Mesendoderm (in vitro differentiated cells): ENCODE results near the gene PRR3.

Experiments
- DNase-seq: peaks from one replicate; pipeline ENCODE4 v3.0.0; 2013
- H2AK5ac ChIP-seq: 2 replicates; pipeline ENCODE4 v1.6.1; 2013; ENCODE audit warnings: low read length, inconsistent platforms
- H2BK120ac ChIP-seq: 2 replicates; pipeline ENCODE4 v1.6.1; 2013; ENCODE audit warnings: low read depth, mild to moderate bottlenecking, low read length, moderate library complexity, mixed read lengths
- H2BK15ac ChIP-seq: replicated peaks from 2 replicates; pipeline ENCODE4 v1.6.1; 2013; ENCODE audit warnings: low read depth, mild to moderate bottlenecking, moderate library complexity
- H2BK5ac ChIP-seq: 2 replicates; pipeline ENCODE4 v1.6.1; 2013; ENCODE audit warnings: low read length, inconsistent platforms
- H3K18ac ChIP-seq: 2 replicates; pipeline ENCODE4 v1.6.1; 2013; ENCODE audit warnings: mild to moderate bottlenecking, low read length, mixed read lengths
- H3K23ac ChIP-seq: one replicate; pipeline ENCODE4 v1.6.1; 2013; ENCODE audit warnings: low read length
- H3K27ac ChIP-seq: 2 replicates; pipeline ENCODE4 v1.5.1; 2013; ENCODE audit warnings: low read depth, mild to moderate bottlenecking, inconsistent platforms, low read length, moderate library complexity
- H3K27me3 ChIP-seq: 2 replicates; pipeline ENCODE4 v1.6.1; 2013; ENCODE audit warnings: low read length, control low read depth, mild to moderate bottlenecking, inconsistent platforms; ENCODE audit not compliant: insufficient read depth, poor library complexity
- H3K36me3 ChIP-seq: 2 replicates; pipeline ENCODE4 v1.6.1; 2013; ENCODE audit warnings: low read length, inconsistent platforms; ENCODE audit not compliant: control insufficient read depth, insufficient read depth
- H3K4ac ChIP-seq: one replicate; pipeline ENCODE4 v1.6.1; 2013; ENCODE audit warnings: low read depth, mild to moderate bottlenecking, low read length, moderate library complexity
- H3K4me1 ChIP-seq: 2 replicates; pipeline ENCODE4 v1.6.1; 2013; ENCODE audit warnings: low read depth, low read length, inconsistent platforms; ENCODE audit not compliant: control insufficient read depth
- H3K4me2 ChIP-seq: 2 replicates; pipeline ENCODE4 v1.6.1; 2013; ENCODE audit warnings: low read length
- H3K4me3 ChIP-seq: 2 replicates; pipeline ENCODE4 v1.5.1; 2013; ENCODE audit warnings: mild to moderate bottlenecking, low read length
- H3K56ac ChIP-seq: one replicate; pipeline ENCODE4 v1.6.1; 2013; ENCODE audit warnings: low read length
- H3K79me1 ChIP-seq: 2 replicates; pipeline ENCODE4 v1.6.1; 2013; ENCODE audit warnings: low read length, inconsistent platforms
- H3K79me2 ChIP-seq: 2 replicates; pipeline ENCODE4 v1.6.1; 2013; ENCODE audit warnings: mild to moderate bottlenecking, low read length; ENCODE audit not compliant: control insufficient read depth, insufficient read depth
- H3K9ac ChIP-seq: 2 replicates; pipeline ENCODE4 v1.6.1; 2013; ENCODE audit warnings: low read length, inconsistent platforms
- H4K5ac ChIP-seq: one replicate; pipeline ENCODE4 v1.6.1; 2013; ENCODE audit warnings: low read length
- H4K8ac ChIP-seq: one replicate; pipeline ENCODE4 v1.6.1; 2013; ENCODE audit warnings: low read depth, mild to moderate bottlenecking, control low read depth, low read length, moderate library complexity
- WGBS: extraction: QIAGEN DNeasy Blood & Tissue Kit; methylation state at CpG from one replicate; pipeline ENCODE4 v1.1.7; 2013; ENCODE audit warnings: low lambda C conversion rate, missing lambda C conversion rate; ENCODE audit not compliant: insufficient coverage; ENCODE audit errors: extremely low coverage; 5-methylcytosine and 5-hydroxymethylcytosine counted together

Gene PRR3

DNA sequence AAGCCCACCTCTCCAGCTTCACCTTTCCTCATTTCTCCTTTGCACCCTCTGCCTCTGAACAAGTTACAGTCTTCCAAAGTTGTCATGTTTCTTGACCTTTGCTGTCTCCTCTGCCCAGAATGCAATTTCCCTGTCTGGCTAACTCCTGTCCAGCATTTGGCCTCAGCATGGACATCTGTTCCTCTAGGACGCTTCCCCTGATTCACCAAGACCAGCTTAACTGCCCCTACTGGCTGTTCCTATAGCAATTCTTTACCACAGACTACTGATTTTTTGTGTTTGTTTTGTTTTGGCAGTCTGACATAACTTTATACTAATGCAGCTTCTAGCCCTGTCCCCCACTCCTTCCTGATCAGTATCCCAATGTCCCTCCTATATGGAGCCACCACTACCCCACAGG, 14.2 kb upstream of the PRR3 start:
- WGBS, result no CpG with 5 or more reads among the region's 1 CpG
- Histone ChIP-seq H2BK5ac (no peak overlapping the region), H3K4me2 (no peak overlapping the region), H3K56ac (no peak overlapping the region), H3K4me1 (no peaks in the 10 kb centered on the region), H3K27ac (no peak overlapping the region), H3K23ac (no peak overlapping the region), H3K9ac (no peak overlapping the region), H4K5ac (no peak overlapping the region), H3K36me3 (no peaks in the 10 kb centered on the region), H3K18ac (no peak overlapping the region), H2AK5ac (no peak overlapping the region), H2BK120ac (no peak overlapping the region), H4K8ac (no peak overlapping the region), H3K27me3 (no peaks in the 10 kb centered on the region), H3K79me1 (no peaks in the 10 kb centered on the region), H3K79me2 (no peaks in the 10 kb centered on the region), H3K4ac (no peak overlapping the region), H3K4me3 (no peak overlapping the region), H2BK15ac (no peak overlapping the region)
- no peak for DNase-seq

DNA sequence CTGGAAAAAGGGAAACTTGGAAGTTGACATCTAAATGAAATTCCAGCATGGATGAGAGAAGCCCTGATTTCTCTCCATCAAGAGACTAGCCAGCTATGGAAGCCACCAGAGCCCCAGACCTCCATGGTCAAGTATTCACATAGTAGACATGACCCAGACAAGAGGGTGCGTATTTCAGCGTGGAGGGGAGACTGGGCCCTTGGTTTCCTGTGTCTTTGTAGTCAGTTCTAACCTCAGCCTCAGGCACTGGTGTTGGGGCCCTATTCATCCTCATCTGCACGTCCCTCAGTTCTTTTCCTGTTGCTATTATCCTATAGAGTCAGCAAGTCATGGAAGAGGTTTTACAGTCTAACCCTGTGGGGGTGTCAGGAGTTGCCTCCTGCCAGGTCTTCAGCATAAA, 13.3 kb upstream of the PRR3 start:
- Histone ChIP-seq H3K36me3 (no peaks in the 10 kb centered on the region), H3K27ac (no peak overlapping the region), H3K23ac (no peak overlapping the region), H3K79me1 (no peaks in the 10 kb centered on the region), H3K4me1 (no peaks in the 10 kb centered on the region), H3K18ac (no peak overlapping the region), H3K4me2 (no peak overlapping the region), H3K9ac (no peak overlapping the region), H4K5ac (no peak overlapping the region), H3K27me3 (no peaks in the 10 kb centered on the region), H3K4ac (no peak overlapping the region), H2BK5ac (no peak overlapping the region), H4K8ac (no peak overlapping the region), H2BK120ac (no peak overlapping the region), H3K79me2 (no peaks in the 10 kb centered on the region), H3K56ac (no peak overlapping the region), H3K4me3 (no peak overlapping the region), H2BK15ac (no peak overlapping the region), H2AK5ac (no peak overlapping the region)
- no CpG with 5 or more reads among the region's 3 CpGs for WGBS
- DNase-seq, result no peak

- H3K4me3 ChIP-seq, result no peak overlapping the region
- no peak overlapping the region for H2BK5ac ChIP-seq
Observed at GRCh38 chr6:30544666-30545272, 12.3 kb upstream of the PRR3 start.

DNA sequence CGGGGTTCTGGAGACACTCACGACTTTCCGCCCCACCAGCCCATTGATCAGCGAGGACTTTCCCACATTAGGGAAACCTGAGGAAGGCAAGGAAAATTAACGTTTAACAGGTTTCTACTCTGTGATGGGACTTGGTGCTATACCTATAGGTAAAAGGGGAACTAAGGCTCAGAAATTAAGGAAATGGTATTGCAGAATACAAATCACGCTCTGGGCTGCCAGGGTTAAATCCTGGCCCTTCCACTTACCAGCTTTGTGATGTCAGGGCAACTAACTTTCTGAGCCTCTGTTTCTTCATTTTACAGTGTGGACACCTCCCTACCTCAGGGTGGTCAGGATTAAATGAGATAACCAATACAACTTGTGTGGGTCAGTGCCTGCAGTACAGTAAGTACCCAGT, 9.6 kb upstream of the PRR3 start:
- no CpG with 5 or more reads among the region's 6 CpGs for WGBS
- no peaks in the 10 kb centered on the region for H3K79me2 ChIP-seq
- no peaks in the 10 kb centered on the region for H3K27me3 ChIP-seq
- no peak overlapping the region for H2BK5ac ChIP-seq
- no peak overlapping the region for H3K4me2 ChIP-seq
- H3K56ac ChIP-seq, result no peak overlapping the region
- no peak overlapping the region for H3K4me3 ChIP-seq
- no peak overlapping the region for H3K18ac ChIP-seq
- H2BK15ac ChIP-seq, result no peak overlapping the region
- no peak overlapping the region for H3K23ac ChIP-seq
- H4K8ac ChIP-seq, result no peak overlapping the region
- DNase-seq, result no peak
- H2AK5ac ChIP-seq, result no peak overlapping the region
- no peak overlapping the region for H3K9ac ChIP-seq
- no peak overlapping the region for H3K4ac ChIP-seq
- no peak overlapping the region for H2BK120ac ChIP-seq
- H3K4me1 ChIP-seq, result no peaks in the 10 kb centered on the region
- no peak overlapping the region for H4K5ac ChIP-seq
- no peaks in the 10 kb centered on the region for H3K79me1 ChIP-seq
- no peak overlapping the region for H3K27ac ChIP-seq
- H3K36me3 ChIP-seq, result peaks cover 3% of the 10 kb centered on the region

More at GRCh38 chr6:30544666-30545272, 12.3 kb upstream of the PRR3 start:
- Histone ChIP-seq H3K56ac (no peak overlapping the region), H4K8ac (no peak overlapping the region), H2BK120ac (no peak overlapping the region), H3K4me2 (no peak overlapping the region), H2BK15ac (no peak overlapping the region), H2AK5ac (no peak overlapping the region), H3K79me1 (no peaks in the 10 kb centered on the region), H3K36me3 (peaks cover 2% of the 10 kb centered on the region), H3K4ac (no peak overlapping the region), H3K27me3 (no peaks in the 10 kb centered on the region), H3K27ac (no peak overlapping the region), H3K9ac (no peak overlapping the region), H3K23ac (no peak overlapping the region), H3K79me2 (no peaks in the 10 kb centered on the region), H3K4me1 (no peaks in the 10 kb centered on the region), H4K5ac (no peak overlapping the region), H3K18ac (no peak overlapping the region)
- peak; percentile 70 for DNase-seq
- no CpG with 5 or more reads among the region's 6 CpGs for WGBS

GRCh38 chr6:30548375-30548774, 8.7 kb upstream of the PRR3 start:
- Histone ChIP-seq H3K4me1 (no peaks in the 10 kb centered on the region), H3K4me2 (no peak overlapping the region), H2BK120ac (no peak overlapping the region), H3K27me3 (no peaks in the 10 kb centered on the region), H4K8ac (no peak overlapping the region), H3K36me3 (peaks cover 3% of the 10 kb centered on the region), H3K79me1 (no peaks in the 10 kb centered on the region), H3K18ac (no peak overlapping the region), H2AK5ac (no peak overlapping the region), H3K79me2 (no peaks in the 10 kb centered on the region), H3K4me3 (no peak overlapping the region), H3K23ac (no peak overlapping the region), H2BK15ac (no peak overlapping the region), H2BK5ac (no peak overlapping the region), H3K27ac (no peak overlapping the region), H4K5ac (no peak overlapping the region), H3K9ac (no peak overlapping the region), H3K4ac (no peak overlapping the region), H3K56ac (no peak overlapping the region)
- no peak for DNase-seq
- no CpG with 5 or more reads among the region's 2 CpGs for WGBS

DNA sequence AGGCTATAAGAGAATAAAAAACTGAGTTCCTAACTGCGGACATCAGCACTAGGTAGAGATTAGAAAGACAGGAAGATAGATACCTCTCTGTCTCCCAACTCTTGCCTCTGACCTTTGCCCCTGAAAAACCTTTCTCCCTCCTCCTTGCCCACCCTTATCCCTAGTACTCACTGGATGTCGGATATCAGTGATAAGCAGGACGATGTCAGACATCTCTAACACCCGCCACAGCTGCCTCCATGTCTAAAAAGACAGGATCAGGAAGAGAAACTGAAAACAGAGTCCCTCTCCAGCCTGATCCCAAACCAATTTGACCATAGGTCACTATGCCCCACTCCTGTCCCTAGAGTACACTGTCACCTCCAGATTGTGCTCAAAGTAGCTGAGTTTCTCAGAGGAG, 2.7 kb upstream of the PRR3 start:
- Histone ChIP-seq H4K8ac (no peak overlapping the region), H3K9ac (peak overlapping the region; percentile 30), H3K56ac (no peak overlapping the region), H2BK5ac (no peak overlapping the region), H3K36me3 (peaks cover 5% of the 10 kb centered on the region), H3K79me2 (peaks cover 21% of the 10 kb centered on the region), H3K27me3 (no peaks in the 10 kb centered on the region), H2BK120ac (no peak overlapping the region), H3K4me1 (no peaks in the 10 kb centered on the region), H2AK5ac (no peak overlapping the region), H3K4me2 (no peak overlapping the region), H2BK15ac (no peak overlapping the region), H4K5ac (no peak overlapping the region), H3K79me1 (peaks cover 16% of the 10 kb centered on the region), H3K4me3 (no peak overlapping the region), H3K4ac (no peak overlapping the region), H3K23ac (no peak overlapping the region), H3K27ac (no peak overlapping the region), H3K18ac (no peak overlapping the region)
- WGBS, result no CpG with 5 or more reads among the region's 4 CpGs
- DNase-seq, result no peak
